PC-3 (cell line): ENCODE results near the gene SHROOM3.

Source experiments
- EZH2 ChIP-seq: fragments of 300-600 bp; sonication (generic); IDR thresholded peaks from one replicate; pipeline ENCODE4 v1.6.1; 2017; ENCODE audit warnings: antibody characterized with exemption, mild to moderate bottlenecking, low read length; ENCODE audit not compliant: unreplicated experiment
- EZH2phosphoT487 ChIP-seq: fragments of 300-600 bp; sonication (generic); IDR thresholded peaks from 2 replicates; pipeline ENCODE4 v1.6.1; 2018; ENCODE audit warnings: mild to moderate bottlenecking, antibody characterized with exemption, low read length, borderline replicate concordance
- TF ChIP-seq, protein P1 (sequence below): fragments of 300-600 bp; sonication (generic); conservative IDR thresholded peaks from 2 replicates; pipeline ENCODE4 v1.5.1; 2017; ENCODE audit warnings: antibody characterized with exemption, low read depth, mild to moderate bottlenecking, low read length

DNA sequence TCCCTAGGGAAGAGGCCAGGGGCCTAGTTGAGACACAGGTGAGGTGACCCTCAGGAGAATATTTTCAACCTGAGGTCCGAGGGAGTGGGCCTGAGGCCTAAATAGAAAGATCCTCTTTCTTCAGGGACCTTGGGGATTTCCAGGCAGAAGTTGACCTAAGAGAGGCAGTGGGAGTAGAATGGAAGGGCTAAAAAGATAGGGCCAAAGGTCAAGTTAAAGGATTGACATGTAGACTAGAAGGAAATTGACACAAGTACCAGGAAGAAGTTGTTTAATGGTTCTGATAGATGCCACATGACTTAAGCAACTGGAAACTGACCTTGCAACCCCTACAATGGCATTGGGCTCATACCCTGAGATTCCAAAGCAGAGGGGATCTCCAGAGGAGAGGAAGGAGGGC, 76.9 kb downstream of the SHROOM3 start:
- TF ChIP-seq, protein P1, sequence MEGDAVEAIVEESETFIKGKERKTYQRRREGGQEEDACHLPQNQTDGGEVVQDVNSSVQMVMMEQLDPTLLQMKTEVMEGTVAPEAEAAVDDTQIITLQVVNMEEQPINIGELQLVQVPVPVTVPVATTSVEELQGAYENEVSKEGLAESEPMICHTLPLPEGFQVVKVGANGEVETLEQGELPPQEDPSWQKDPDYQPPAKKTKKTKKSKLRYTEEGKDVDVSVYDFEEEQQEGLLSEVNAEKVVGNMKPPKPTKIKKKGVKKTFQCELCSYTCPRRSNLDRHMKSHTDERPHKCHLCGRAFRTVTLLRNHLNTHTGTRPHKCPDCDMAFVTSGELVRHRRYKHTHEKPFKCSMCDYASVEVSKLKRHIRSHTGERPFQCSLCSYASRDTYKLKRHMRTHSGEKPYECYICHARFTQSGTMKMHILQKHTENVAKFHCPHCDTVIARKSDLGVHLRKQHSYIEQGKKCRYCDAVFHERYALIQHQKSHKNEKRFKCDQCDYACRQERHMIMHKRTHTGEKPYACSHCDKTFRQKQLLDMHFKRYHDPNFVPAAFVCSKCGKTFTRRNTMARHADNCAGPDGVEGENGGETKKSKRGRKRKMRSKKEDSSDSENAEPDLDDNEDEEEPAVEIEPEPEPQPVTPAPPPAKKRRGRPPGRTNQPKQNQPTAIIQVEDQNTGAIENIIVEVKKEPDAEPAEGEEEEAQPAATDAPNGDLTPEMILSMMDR = no peak
- TF ChIP-seq EZH2 (no peak), EZH2phosphoT487 (no peak)
